Peyer's patch (tissue), 4 donors: ENCODE results near the gene ALPL.

Source experiments
- POLR2A ChIP-seq, 2 donors: fragments of 450-650 bp; IDR thresholded peaks; one replicate each; pipeline ENCODE4 v1.5.1; 2017; ENCODE audit warnings: antibody characterized with exemption in 2 of 2, mild to moderate bottlenecking in 2 of 2, moderate library complexity in 2 of 2
- TF ChIP-seq, protein P1 (sequence below), 6 experiments: fragments of 450-650 bp in 4 of 6; fragments of 200-600 bp in 2 of 6; sonication (generic) in 1 of 6; IDR thresholded peaks; one replicate each; pipeline ENCODE4 v1.5.1; 2017 to 2019; ENCODE audit warnings: antibody characterized with exemption in 6 of 6, mild to moderate bottlenecking in 3 of 6, moderate library complexity in 1 of 6

DNA sequence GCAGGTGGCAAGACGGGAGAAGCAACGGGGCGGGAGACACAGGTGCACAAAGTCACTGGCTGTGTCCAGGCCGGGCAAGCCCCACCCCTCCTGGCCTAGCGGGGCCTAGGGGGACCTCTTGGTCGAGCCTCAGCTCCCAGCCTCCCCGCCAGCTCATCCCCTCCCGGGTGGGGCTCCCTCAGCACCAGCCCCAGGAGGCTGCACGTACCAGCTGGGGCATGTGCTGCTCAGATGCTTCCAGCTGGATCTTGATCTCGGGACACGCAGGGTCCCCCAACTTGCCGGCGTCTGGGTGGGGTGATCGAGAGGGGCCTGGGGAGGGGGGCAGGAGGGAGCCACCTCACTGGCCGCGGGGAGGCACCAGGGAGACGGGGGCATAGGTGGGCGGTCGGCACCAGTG, 88.5 kb downstream of the ALPL start:
- TF ChIP-seq, protein P1, sequence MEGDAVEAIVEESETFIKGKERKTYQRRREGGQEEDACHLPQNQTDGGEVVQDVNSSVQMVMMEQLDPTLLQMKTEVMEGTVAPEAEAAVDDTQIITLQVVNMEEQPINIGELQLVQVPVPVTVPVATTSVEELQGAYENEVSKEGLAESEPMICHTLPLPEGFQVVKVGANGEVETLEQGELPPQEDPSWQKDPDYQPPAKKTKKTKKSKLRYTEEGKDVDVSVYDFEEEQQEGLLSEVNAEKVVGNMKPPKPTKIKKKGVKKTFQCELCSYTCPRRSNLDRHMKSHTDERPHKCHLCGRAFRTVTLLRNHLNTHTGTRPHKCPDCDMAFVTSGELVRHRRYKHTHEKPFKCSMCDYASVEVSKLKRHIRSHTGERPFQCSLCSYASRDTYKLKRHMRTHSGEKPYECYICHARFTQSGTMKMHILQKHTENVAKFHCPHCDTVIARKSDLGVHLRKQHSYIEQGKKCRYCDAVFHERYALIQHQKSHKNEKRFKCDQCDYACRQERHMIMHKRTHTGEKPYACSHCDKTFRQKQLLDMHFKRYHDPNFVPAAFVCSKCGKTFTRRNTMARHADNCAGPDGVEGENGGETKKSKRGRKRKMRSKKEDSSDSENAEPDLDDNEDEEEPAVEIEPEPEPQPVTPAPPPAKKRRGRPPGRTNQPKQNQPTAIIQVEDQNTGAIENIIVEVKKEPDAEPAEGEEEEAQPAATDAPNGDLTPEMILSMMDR (IDR thresholded peaks at IDR 0.05), result no peak
- TF ChIP-seq POLR2A (IDR thresholded peaks at IDR 0.05), result no peak
